A549 (cell line): ENCODE data around the gene WDR26. TPM values are rescaled to one million over a fixed set of nuclear protein-coding genes. Genes with fewer than 3 reads are reported as not detected.

ENCODE experiments used
- ATAC-seq, 2 experiments: fragments of 200-7000 bp in 1 of 2; fragments of >200 bp in 1 of 2; cut with Nextera tagmentation in 1 of 2; cut with Tn5 transposase in 1 of 2; 3 replicates each; pipeline versions ENCODE4 v1.8.0 to v1.9.1; 2018 to 2020; ENCODE audit warnings: mild to moderate bottlenecking in 1 of 2, moderate library complexity in 1 of 2
- CTCF ChIA-PET: fragments of 300-600 bp; sonication (Branson Sonifier 250); formaldehyde crosslinking; extraction: SDS; loops from one replicate; lab custom pipeline; 2021; ENCODE audit warnings: antibody characterized with exemption, inconsistent platforms; lab: Yijun Ruan, JAX
- POLR2A ChIA-PET: fragments of 350-600 bp; formaldehyde crosslinking; extraction: SDS; loops from one replicate; lab custom pipeline; 2021; ENCODE audit warnings: antibody characterized with exemption, inconsistent platforms; lab: Yijun Ruan, JAX
- DNase-seq, 2 experiments: peaks; one replicate each; pipeline versions ENCODE4 v3.0.0 to v3.0.0-alpha.2; 2011 to 2016; ENCODE audit warnings: low read depth in 1 of 2, low spot score in 1 of 2
- FAIRE-seq: peaks from 2 replicates; lab custom pipeline; 2011; peaks lifted over from hg19 to GRCh38; lab: Jason Lieb, UNC
- H3K27ac ChIP-seq, 2 experiments: fragments of >200 bp; sonication (Bioruptor Twin); formaldehyde crosslinking; 3 replicates each; pipeline ENCODE4 v1.5.1; 2016 to 2017
- H3K4me1 ChIP-seq: fragments of >200 bp; sonication (Bioruptor Twin); formaldehyde crosslinking; 3 replicates; pipeline ENCODE4 v1.6.1; 2016
- H3K4me2 ChIP-seq: fragments of >200 bp; sonication (Bioruptor Twin); formaldehyde crosslinking; 3 replicates; pipeline ENCODE4 v1.6.1; 2016
- H3K4me3 ChIP-seq: fragments of >200 bp; sonication (Bioruptor Twin); formaldehyde crosslinking; 3 replicates; pipeline ENCODE4 v1.5.1; 2016
- H3K9me3 ChIP-seq: fragments of >200 bp; sonication (Bioruptor Twin); formaldehyde crosslinking; 3 replicates; pipeline ENCODE4 v1.6.1; 2016
- ATOH8 ChIP-seq: fragments of 250-450 bp; sonication (Bioruptor Pico); IDR thresholded peaks from 2 replicates; pipeline ENCODE4 v1.5.0; 2020; ENCODE audit warnings: low read depth, mild to moderate bottlenecking, moderate library complexity
- CBX8 ChIP-seq: fragments of 200-600 bp; sonication (generic); IDR thresholded peaks from 2 replicates; pipeline ENCODE4 v1.6.1; 2016
- EHF ChIP-seq: fragments of 250-450 bp; sonication (Bioruptor Pico); IDR thresholded peaks from 2 replicates; pipeline ENCODE4 v1.5.0; 2020; ENCODE audit warnings: mild to moderate bottlenecking
- EHMT2 ChIP-seq: fragments of 200-600 bp; sonication (generic); IDR thresholded peaks from 2 replicates; pipeline ENCODE4 v1.6.1; 2016; ENCODE audit warnings: antibody characterized with exemption, low read depth, mild to moderate bottlenecking, moderate library complexity
- ELK1 ChIP-seq: fragments of 150-350 bp; IDR thresholded peaks from 2 replicates; pipeline ENCODE4 v1.6.1; 2014; ENCODE audit warnings: low read depth, mild to moderate bottlenecking, low read length
- ESRRA ChIP-seq: fragments of 150-350 bp; IDR thresholded peaks from 2 replicates; pipeline ENCODE4 v1.6.1; 2014; ENCODE audit warnings: mild to moderate bottlenecking, low read length, borderline replicate concordance
- FOSL2 ChIP-seq, 2 experiments: fragments of 450-650 bp in 1 of 2; fragments of >200 bp in 1 of 2; sonication (Bioruptor Twin) in 1 of 2; formaldehyde crosslinking; IDR thresholded peaks; 2 replicates each; pipeline versions ENCODE4 v1.5.0 to v1.6.1; 2016 to 2020; ENCODE audit warnings: mild to moderate bottlenecking in 1 of 2, moderate library complexity in 1 of 2
- FOXS1 ChIP-seq: fragments of 250-450 bp; sonication (Bioruptor Pico); IDR thresholded peaks from 2 replicates; pipeline ENCODE4 v1.5.0; 2020; ENCODE audit warnings: mild to moderate bottlenecking, moderate library complexity
- GATA3 ChIP-seq: IDR thresholded peaks from 2 replicates; pipeline ENCODE4 v1.6.1; 2012; ENCODE audit warnings: borderline replicate concordance
- HES2 ChIP-seq: fragments of >200 bp; sonication (Bioruptor Twin); formaldehyde crosslinking; IDR thresholded peaks from 2 replicates; pipeline ENCODE4 v1.6.1; 2016
- HMGXB4 ChIP-seq: fragments of 250-450 bp; sonication (Bioruptor Pico); IDR thresholded peaks from 2 replicates; pipeline ENCODE4 v1.5.0; 2021; ENCODE audit warnings: mild to moderate bottlenecking, moderate library complexity, borderline replicate concordance
- MAX ChIP-seq: IDR thresholded peaks from 2 replicates; pipeline ENCODE4 v1.6.1; 2012
- MYC ChIP-seq: IDR thresholded peaks from 2 replicates; pipeline ENCODE4 v1.6.1; 2012; ENCODE audit warnings: mild to moderate bottlenecking, inconsistent platforms, low read length, improper control_type of control experiment, borderline replicate concordance
- NPAS2 ChIP-seq: fragments of 250-450 bp; sonication (Bioruptor Pico); IDR thresholded peaks from 2 replicates; pipeline ENCODE4 v1.8.0; 2022; ENCODE audit warnings: mild to moderate bottlenecking, moderate library complexity, borderline replicate concordance
- PHF8 ChIP-seq: fragments of 200-600 bp; sonication (generic); IDR thresholded peaks from 2 replicates; pipeline ENCODE4 v1.6.1; 2016; ENCODE audit warnings: low read depth, mild to moderate bottlenecking, antibody characterized with exemption, moderate library complexity, borderline replicate concordance
- RFX5 ChIP-seq: fragments of 450-650 bp; IDR thresholded peaks from 2 replicates; pipeline ENCODE4 v1.7.1; 2014; ENCODE audit warnings: antibody characterized with exemption, mild to moderate bottlenecking, moderate library complexity
- TP53 ChIP-seq: fragments of 250-450 bp; sonication (Bioruptor Pico); IDR thresholded peaks from 2 replicates; pipeline ENCODE4 v1.5.0; 2021; ENCODE audit warnings: mild to moderate bottlenecking, moderate library complexity
- USF2 ChIP-seq: fragments of 450-650 bp; IDR thresholded peaks from 2 replicates; pipeline ENCODE4 v1.6.1; 2014; ENCODE audit warnings: antibody characterized with exemption
- WGBS: methylation state at CpG from one replicate; pipeline ENCODE4 v1.1.6; 2017; ENCODE audit errors: missing lambda C conversion rate; 5-methylcytosine and 5-hydroxymethylcytosine counted together
- polyA plus RNA-seq, 4 experiments: library from polyadenylated mRNA; depleted of rRNA in 3 of 4; stranded (reverse); fragments of >200 nt; fragmentation: RNase III in 1 of 4; extraction: RNeasy Plus Mini Kit Qiagen cat#74134 plus additional on column Dnase treatment in 1 of 4; gene quantifications; 2 replicates in 3 of 4; 3 replicates in 1 of 4; pipeline ENCODE4 v1.2.3, GENCODE V29; 2011 to 2017

WDR26 gene
- polyA plus RNA-seq, 2 of the 4 experiments (the other 2 are of a cell fraction): 38.4 to 45.2 TPM

GRCh38 chr1:224420106-224420505 is 14.5 kb downstream of the WDR26 start:
- Histone ChIP-seq H3K4me1 (no peaks in the 10 kb centered on the region), H3K9me3 (no peaks in the 10 kb centered on the region), H3K4me2 (no peak overlapping the region), H3K4me3 (no peak overlapping the region), H3K27ac (no peak overlapping the region)
- no peak for DNase-seq
- TF ChIP-seq HMGXB4 (CRISPR knock-in tag) (no peak), EHMT2 (no peak), ESRRA (no peak)
- POLR2A ChIA-PET: no interaction called here
- no peak for FAIRE-seq
- ATAC-seq: no peak
- CTCF ChIA-PET: interaction anchor here (1.3 kb wide), 1 partner anchor 37 kb away, joined by 3 read pairs; no protein-coding TSS in a partner anchor

- no peak for TF ChIP-seq EHF (CRISPR knock-in tag)
- no peak for TF ChIP-seq FOXS1 (CRISPR knock-in tag)
- no peak for TF ChIP-seq ESRRA
- no peak for TF ChIP-seq MAX
- TF ChIP-seq ATOH8 (CRISPR knock-in tag): no peak
- no peak for TF ChIP-seq HES2
- TF ChIP-seq TP53: no peak
- TF ChIP-seq GATA3: no peak
- no peak for TF ChIP-seq PHF8
- no peak for TF ChIP-seq NPAS2
- no peak for TF ChIP-seq CBX8
- TF ChIP-seq MYC: no peak
- no peak for TF ChIP-seq USF2
- no peak for TF ChIP-seq ELK1
- TF ChIP-seq FOSL2 (IDR thresholded peaks at IDR 0.05): no peak
- no peak for TF ChIP-seq FOSL2 (CRISPR knock-in tag; IDR thresholded peaks at IDR 0.05)
- no peak for TF ChIP-seq HMGXB4 (CRISPR knock-in tag)
- no peak for TF ChIP-seq RFX5
- DNase-seq (no peak), FAIRE-seq (no peak), ATAC-seq (peak in 1 of 2 experiments; percentile 38; a peak in 2 of 6 replicates)
- ChIA-PET POLR2A (no interaction called here), CTCF (interaction anchor here (0.6 to 1.8 kb wide), 2 partner anchors 39 to 511 kb away, joined by 4 read pairs; no protein-coding TSS in a partner anchor)
- H3K9me3 ChIP-seq: no peaks in the 10 kb centered on the region
- WGBS: 94% methylated on average over 1 of the region's 1 CpG
- no peak overlapping the region for H3K4me3 ChIP-seq
- H3K27ac ChIP-seq: no peak overlapping the region
- H3K4me1 ChIP-seq: peaks cover 23% of the 10 kb centered on the region; the same call in 2 of the 3 replicates
- no peak overlapping the region for H3K4me2 ChIP-seq
Measured at GRCh38 chr1:224411766-224412165, 22.8 kb downstream of the WDR26 start.
